ENCODE measurements around the gene CDH6. TPM values are rescaled to one million over a fixed set of nuclear protein-coding genes. Genes with fewer than 3 reads are reported as not detected.
A peak's percentile ranks its signal among the peaks of the same experiment; 100 is the strongest.

CDH6 gene
- total RNA-seq, 1 donor from 2014 or later: 90.1 TPM

- peak overlapping the region; percentile 97 for H3K4me3 ChIP-seq (ENCODE audit: insufficient read depth, low read depth, low read length)
- H3K9ac ChIP-seq (ENCODE audit: low read length): peak overlapping the region; percentile 90
- DNase-seq (ENCODE audit: low read depth): peak; percentile 38
- no peaks in the 10 kb centered on the region for H3K9me3 ChIP-seq (ENCODE audit: insufficient read depth, low read depth, low read length)
- Mint-ChIP-seq H3K27ac (ENCODE audit: unreplicated experiment) (peak overlapping the region; percentile 73), H3K36me3 (ENCODE audit: low read depth, unreplicated experiment) (no peaks in the 10 kb centered on the region), H3K4me1 (ENCODE audit: low read depth, unreplicated experiment) (peaks cover 29% of the 10 kb centered on the region), H3K4me3 (ENCODE audit: unreplicated experiment) (peak overlapping the region; percentile 94), H3K9me3 (ENCODE audit: unreplicated experiment) (no peaks in the 10 kb centered on the region), H3K27me3 (ENCODE audit: low read depth, unreplicated experiment) (peaks cover 7% of the 10 kb centered on the region)
- no peaks in the 10 kb centered on the region for H3K27me3 ChIP-seq (ENCODE audit: insufficient read depth, low read length)
- TF ChIP-seq CTCF (IDR thresholded peaks at IDR 0.05; ENCODE audit: insufficient read depth, low read depth, low read length) (no peak), EZH2 (IDR thresholded peaks at IDR 0.05; ENCODE audit: insufficient read depth, low read length) (no peak)
- H3K27ac ChIP-seq (ENCODE audit: low read depth, low read length): peak overlapping the region; percentile 78
- H3K4me1 ChIP-seq (ENCODE audit: insufficient read depth, low read length): peaks cover 27% of the 10 kb centered on the region
- peaks cover 61% of the 10 kb centered on the region for H3K79me2 ChIP-seq (ENCODE audit: insufficient read depth, low read length)
- no peak for FAIRE-seq
- peaks cover 3% of the 10 kb centered on the region for H4K20me1 ChIP-seq (ENCODE audit: insufficient read depth, low read length)
- H3K4me2 ChIP-seq (ENCODE audit: low read length): peak overlapping the region; percentile 98
- no peaks in the 10 kb centered on the region for H3K36me3 ChIP-seq (ENCODE audit: insufficient read depth, low read length)
- H2AFZ ChIP-seq (ENCODE audit: low read depth, low read length): peak overlapping the region; percentile 51
These were observed 1.5 kb downstream of the CDH6 start for GRCh38 chr5:31194892-31195555.

GRCh38 chr5:31196309-31196708, 2.8 kb downstream of the CDH6 start:
- Mint-ChIP-seq H3K4me3 (ENCODE audit: unreplicated experiment) (peak overlapping the region; percentile 94), H3K27me3 (ENCODE audit: low read depth, unreplicated experiment) (peaks cover 7% of the 10 kb centered on the region), H3K9me3 (ENCODE audit: unreplicated experiment) (no peaks in the 10 kb centered on the region), H3K4me1 (ENCODE audit: low read depth, unreplicated experiment) (peaks cover 29% of the 10 kb centered on the region), H3K36me3 (ENCODE audit: low read depth, unreplicated experiment) (no peaks in the 10 kb centered on the region), H3K27ac (ENCODE audit: unreplicated experiment) (peak overlapping the region; percentile 50)
- Histone ChIP-seq H3K9ac (ENCODE audit: low read length) (peak overlapping the region; percentile 90), H3K27ac (ENCODE audit: low read depth, low read length) (peak overlapping the region; percentile 71), H3K79me2 (ENCODE audit: insufficient read depth, low read length) (peaks cover 74% of the 10 kb centered on the region), H3K4me1 (ENCODE audit: insufficient read depth, low read length) (peaks cover 27% of the 10 kb centered on the region), H3K27me3 (ENCODE audit: insufficient read depth, low read length) (no peaks in the 10 kb centered on the region), H4K20me1 (ENCODE audit: insufficient read depth, low read length) (peaks cover 3% of the 10 kb centered on the region), H3K9me3 (ENCODE audit: insufficient read depth, low read depth, low read length) (no peaks in the 10 kb centered on the region), H3K4me3 (ENCODE audit: insufficient read depth, low read depth, low read length) (peak overlapping the region; percentile 97), H3K36me3 (ENCODE audit: insufficient read depth, low read length) (no peaks in the 10 kb centered on the region), H2AFZ (ENCODE audit: low read depth, low read length) (no peak overlapping the region), H3K4me2 (ENCODE audit: low read length) (peak overlapping the region; percentile 98)
- DNase-seq (ENCODE audit: low read depth) (peak; percentile 52), FAIRE-seq (no peak)
- TF ChIP-seq EZH2 (IDR thresholded peaks at IDR 0.05; ENCODE audit: insufficient read depth, low read length) (no peak), CTCF (IDR thresholded peaks at IDR 0.05; ENCODE audit: insufficient read depth, low read depth, low read length) (peak; percentile 48)

DNA sequence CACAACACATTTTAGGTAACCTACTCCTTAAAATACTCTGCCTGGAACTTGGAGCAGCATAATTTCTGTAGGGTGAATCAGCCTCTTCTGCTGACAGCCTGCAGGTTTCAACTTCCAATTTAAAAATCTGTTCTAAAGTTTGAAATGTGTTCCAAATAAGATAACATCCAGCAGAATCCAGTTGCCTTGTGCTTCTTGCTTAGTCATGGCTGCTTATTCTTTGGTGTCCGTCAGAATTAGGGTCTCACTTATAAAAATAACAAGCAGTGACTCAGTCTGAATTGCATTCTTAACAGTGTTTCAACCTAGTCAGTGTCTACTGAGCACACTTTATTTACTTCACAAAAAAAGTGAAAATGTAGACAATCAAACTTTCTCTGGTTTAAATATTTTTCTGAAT, 3.7 kb downstream of the CDH6 start:
- DNase-seq (ENCODE audit: low read depth) (peak; percentile 89), FAIRE-seq (no peak)
- Mint-ChIP-seq H3K27ac (ENCODE audit: unreplicated experiment) (peak overlapping the region; percentile 43), H3K27me3 (ENCODE audit: low read depth, unreplicated experiment) (peaks cover 4% of the 10 kb centered on the region), H3K4me3 (ENCODE audit: unreplicated experiment) (peak overlapping the region; percentile 94), H3K9me3 (ENCODE audit: unreplicated experiment) (no peaks in the 10 kb centered on the region), H3K4me1 (ENCODE audit: low read depth, unreplicated experiment) (peaks cover 29% of the 10 kb centered on the region), H3K36me3 (ENCODE audit: low read depth, unreplicated experiment) (no peaks in the 10 kb centered on the region)
- H4K20me1 ChIP-seq (ENCODE audit: insufficient read depth, low read length): peaks cover 3% of the 10 kb centered on the region
- H3K27me3 ChIP-seq (ENCODE audit: insufficient read depth, low read length): no peaks in the 10 kb centered on the region
- H3K4me1 ChIP-seq (ENCODE audit: insufficient read depth, low read length): peaks cover 27% of the 10 kb centered on the region
- peaks cover 83% of the 10 kb centered on the region for H3K79me2 ChIP-seq (ENCODE audit: insufficient read depth, low read length)
- no peaks in the 10 kb centered on the region for H3K9me3 ChIP-seq (ENCODE audit: insufficient read depth, low read depth, low read length)
- peak overlapping the region; percentile 26 for H3K4me3 ChIP-seq (ENCODE audit: insufficient read depth, low read depth, low read length)
- H2AFZ ChIP-seq (ENCODE audit: low read depth, low read length): no peak overlapping the region
- TF ChIP-seq CTCF (IDR thresholded peaks at IDR 0.05; ENCODE audit: insufficient read depth, low read depth, low read length) (no peak), EZH2 (IDR thresholded peaks at IDR 0.05; ENCODE audit: insufficient read depth, low read length) (no peak)
- peak overlapping the region; percentile 71 for H3K27ac ChIP-seq (ENCODE audit: low read depth, low read length)
- H3K9ac ChIP-seq (ENCODE audit: low read length): peak overlapping the region; percentile 90
- H3K4me2 ChIP-seq (ENCODE audit: low read length): peak overlapping the region; percentile 98
- no peaks in the 10 kb centered on the region for H3K36me3 ChIP-seq (ENCODE audit: insufficient read depth, low read length)
